GM12891 (cell line): Measurements from ENCODE around the gene CAMLG.
"Not testable (repeated sequence)": the region's sequence is repeated elsewhere in the genome, so short reads cannot be mapped to it uniquely, and the experiment has no call there.

ENCODE experiments used
- PAX5 ChIP-seq: IDR thresholded peaks from 2 replicates; pipeline ENCODE4 v1.6.1; 2011; ENCODE audit warnings: low read length, moderate library complexity, mild to moderate bottlenecking; ENCODE audit not compliant: insufficient read depth, severe bottlenecking
- POLR2A ChIP-seq: IDR thresholded peaks from 2 replicates; pipeline ENCODE4 v1.6.1; 2011; ENCODE audit warnings: low read depth, low read length, control low read depth
- POLR2AphosphoS5 ChIP-seq: IDR thresholded peaks from 2 replicates; pipeline ENCODE4 v1.6.1; 2011; ENCODE audit warnings: low read depth, low read length, control low read depth
- SPI1 ChIP-seq: IDR thresholded peaks from 2 replicates; pipeline ENCODE4 v1.6.1; 2011; ENCODE audit warnings: low read depth, low read length, control low read depth
- TAF1 ChIP-seq: IDR thresholded peaks from 2 replicates; pipeline ENCODE4 v1.6.1; 2011; ENCODE audit warnings: low read depth, low read length, control low read depth

DNA sequence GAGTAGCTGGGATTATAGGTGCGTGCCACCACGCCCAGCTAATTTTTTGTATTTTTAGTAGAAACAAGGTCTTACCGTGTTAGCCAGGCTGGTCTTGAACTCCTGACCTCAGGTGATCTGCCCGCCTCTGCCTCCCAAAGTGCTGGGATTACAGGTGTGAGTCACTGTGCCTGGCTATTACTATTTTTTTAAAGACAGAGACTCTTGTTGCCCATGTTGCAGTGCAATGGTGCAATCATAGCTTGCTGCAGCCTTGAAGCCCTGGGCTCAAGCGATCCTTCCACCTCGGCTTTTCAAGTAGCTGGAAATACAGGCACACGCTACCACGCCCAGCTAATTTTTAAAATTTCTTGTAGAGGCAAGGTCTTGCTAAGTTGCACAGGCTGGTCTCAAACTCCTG lies 48.2 kb upstream of the CAMLG start:
- TF ChIP-seq POLR2A, SPI1, POLR2AphosphoS5, TAF1, PAX5: not testable (repeated sequence)
